Stimulated activated CD8-positive, alpha-beta memory T cell treated with anti-CD3 and anti-CD28 coated beads, Interleukin-15, amount 100 ng/mL, for 4 hours (primary cell): ENCODE results near the gene RTRAF.

Source experiments
- DNase-seq, 2 donors: peaks; one replicate each; pipeline ENCODE4 v3.0.0-alpha.2; 2020; ENCODE audit warnings: low read depth in 2 of 2

The RTRAF gene

GRCh38 chr14:52020161-52020714, 30.9 kb downstream of the RTRAF start:
- no peak for DNase-seq

GRCh38 chr14:52020866-52021717, 31.7 kb downstream of the RTRAF start:
- no peak for DNase-seq

- no peak for DNase-seq
Observed at GRCh38 chr14:52021957-52022600, 32.7 kb downstream of the RTRAF start.

- DNase-seq = no peak
Observed at GRCh38 chr14:52023518-52023917, 34.2 kb downstream of the RTRAF start.

GRCh38 chr14:52025310-52025709, 36.0 kb downstream of the RTRAF start:
- no peak for DNase-seq

- DNase-seq = no peak
Observed at GRCh38 chr14:52026017-52026660, 36.8 kb downstream of the RTRAF start.

GRCh38 chr14:52026901-52027300, 37.6 kb downstream of the RTRAF start:
- no peak for DNase-seq

GRCh38 chr14:52029881-52030280, 40.5 kb downstream of the RTRAF start:
- no peak for DNase-seq

- no peak for DNase-seq
Observed at GRCh38 chr14:52031781-52032180, 42.4 kb downstream of the RTRAF start.

GRCh38 chr14:52032204-52032801, 43.0 kb downstream of the RTRAF start:
- DNase-seq = no peak

GRCh38 chr14:52033101-52033642, 43.8 kb downstream of the RTRAF start:
- DNase-seq = no peak

GRCh38 chr14:52039124-52039815, 49.9 kb downstream of the RTRAF start:
- no peak for DNase-seq

GRCh38 chr14:52040598-52040997, 51.3 kb downstream of the RTRAF start:
- DNase-seq = no peak

- DNase-seq = no peak
Observed at GRCh38 chr14:52042371-52043289, 53.3 kb downstream of the RTRAF start.

GRCh38 chr14:52043690-52044089, 54.3 kb downstream of the RTRAF start:
- no peak for DNase-seq

- DNase-seq = no peak
Observed at GRCh38 chr14:52044791-52045522, 55.6 kb downstream of the RTRAF start.

- DNase-seq = no peak
Observed at GRCh38 chr14:52046376-52046917, 57.1 kb downstream of the RTRAF start.

GRCh38 chr14:52048116-52048515, 58.8 kb downstream of the RTRAF start:
- no peak for DNase-seq

GRCh38 chr14:52048641-52049204, 59.4 kb downstream of the RTRAF start:
- no peak for DNase-seq
